Stimulated activated CD4-positive, alpha-beta T cell treated with anti-CD3 and anti-CD28 coated beads, Interleukin-12 subunit alpha, Interleukin-12 subunit beta, amount 100 ng/mL, for 48 hours (primary cell): ENCODE measurements around the gene RMI2.

ENCODE experiments used
- DNase-seq, 3 donors: peaks; one replicate each; pipeline ENCODE4 v3.0.0-alpha.2; 2020; ENCODE audit warnings: low read depth in 2 of 3, low spot score in 1 of 3

RMI2 gene

DNA sequence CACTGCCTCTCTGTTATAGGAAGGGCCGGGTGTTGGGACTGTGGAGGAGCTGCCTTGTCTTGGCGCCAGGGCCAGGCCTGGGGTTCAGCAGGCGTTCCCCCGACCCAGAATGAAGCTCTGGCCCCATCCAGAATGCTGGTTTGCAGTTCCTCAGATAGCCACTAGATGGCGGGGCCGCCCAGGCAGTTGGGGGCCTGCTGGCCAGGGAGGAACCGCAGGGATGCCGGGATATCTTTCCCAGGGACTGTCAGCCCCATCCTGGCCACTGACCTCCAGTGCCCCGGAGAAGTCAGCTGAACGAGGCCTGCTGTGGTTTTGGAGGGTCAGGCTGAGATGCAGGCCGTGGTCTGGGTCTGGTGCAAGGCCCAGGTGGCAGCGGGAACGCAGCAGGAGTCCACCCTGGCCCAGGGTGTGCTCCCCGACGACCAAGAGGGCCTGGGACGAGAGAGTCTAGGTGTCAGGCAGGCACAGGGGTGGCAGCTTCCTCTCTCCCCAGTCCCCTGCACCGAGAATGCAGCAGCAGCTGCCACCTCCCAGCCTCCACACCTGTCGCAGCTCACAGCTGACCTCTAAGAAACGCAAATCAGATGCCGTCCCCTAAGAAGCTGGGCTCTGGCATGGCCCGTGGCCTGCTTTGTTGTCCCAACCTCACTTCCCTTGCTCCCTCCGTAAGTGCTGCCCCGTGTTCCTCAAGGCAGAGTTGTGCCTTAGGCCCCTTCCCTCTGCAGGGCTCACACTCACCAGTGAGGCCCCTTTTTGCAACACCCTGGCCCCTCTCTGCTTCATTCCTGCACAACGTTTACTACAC lies 51.2 kb downstream of the RMI2 start:
- peak; percentile 45 to 76 (median 60) for DNase-seq

DNA sequence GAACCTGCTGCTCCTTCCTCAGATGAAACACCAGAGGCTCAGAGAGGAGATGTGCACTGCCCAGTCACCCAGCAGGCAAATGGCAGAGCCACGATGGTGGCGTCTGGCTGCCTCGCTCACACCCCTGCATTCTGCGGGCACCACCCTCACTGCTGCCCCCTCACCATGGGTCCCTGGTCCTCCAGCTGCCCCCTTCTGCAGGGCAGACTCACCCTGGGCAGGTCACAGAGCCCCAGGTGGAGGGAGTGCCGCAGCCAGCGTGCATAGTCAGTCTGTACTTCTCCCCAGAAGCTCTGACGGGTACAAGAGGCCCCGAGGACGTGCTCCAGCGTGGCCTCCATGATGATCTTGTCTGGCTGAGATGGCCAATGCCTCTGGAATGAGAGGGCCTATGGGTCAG lies 52.9 kb downstream of the RMI2 start:
- no peak for DNase-seq

DNA sequence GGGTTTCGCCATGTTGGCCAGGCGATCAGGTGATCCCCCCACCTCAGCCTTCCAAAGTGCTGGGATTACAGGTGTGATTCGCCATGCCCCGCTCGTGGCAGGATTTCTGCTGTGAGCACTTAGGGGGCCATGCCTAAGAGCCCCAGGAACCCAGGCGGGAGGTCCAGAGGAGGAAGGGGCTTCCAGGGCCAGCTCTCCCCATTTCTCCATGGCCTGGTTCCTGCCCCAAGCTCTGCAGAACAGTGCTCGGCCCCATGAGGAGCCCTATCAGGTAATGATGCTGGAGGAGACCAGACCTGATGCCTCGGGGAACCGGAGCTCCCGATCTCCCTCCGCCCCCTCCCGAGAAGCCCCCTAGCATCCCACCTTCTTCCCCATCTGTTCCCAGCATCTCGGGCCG lies 53.6 kb downstream of the RMI2 start:
- no peak for DNase-seq

DNA sequence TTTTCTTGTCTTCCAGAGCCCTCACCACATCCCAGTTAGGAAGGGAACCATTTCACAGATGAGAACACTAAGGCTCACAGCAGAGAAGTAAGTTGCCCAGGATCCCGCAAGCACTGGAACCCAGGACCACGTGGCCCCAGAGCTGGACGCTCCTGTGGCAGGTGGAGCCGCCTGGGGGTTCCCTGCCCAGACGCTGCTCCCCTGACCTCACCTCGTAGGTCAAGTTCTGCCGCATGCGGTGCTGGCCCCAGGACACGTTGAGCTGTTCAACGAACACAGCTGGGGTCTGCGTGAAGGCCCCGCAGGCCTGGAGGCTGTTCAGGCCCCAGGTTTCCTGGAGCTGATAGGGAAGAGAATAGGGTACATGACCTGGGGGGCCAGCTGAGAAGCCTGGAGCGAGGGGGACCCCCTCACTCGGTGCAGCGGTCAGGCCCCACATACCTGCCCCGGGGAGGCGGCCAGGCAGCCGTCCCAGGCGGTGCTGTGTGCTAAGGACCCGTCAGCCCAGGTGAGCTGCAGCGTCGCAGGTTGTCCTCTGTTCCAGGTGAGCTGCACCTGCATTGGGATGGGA lies 54.1 kb downstream of the RMI2 start:
- DNase-seq = no peak

DNA sequence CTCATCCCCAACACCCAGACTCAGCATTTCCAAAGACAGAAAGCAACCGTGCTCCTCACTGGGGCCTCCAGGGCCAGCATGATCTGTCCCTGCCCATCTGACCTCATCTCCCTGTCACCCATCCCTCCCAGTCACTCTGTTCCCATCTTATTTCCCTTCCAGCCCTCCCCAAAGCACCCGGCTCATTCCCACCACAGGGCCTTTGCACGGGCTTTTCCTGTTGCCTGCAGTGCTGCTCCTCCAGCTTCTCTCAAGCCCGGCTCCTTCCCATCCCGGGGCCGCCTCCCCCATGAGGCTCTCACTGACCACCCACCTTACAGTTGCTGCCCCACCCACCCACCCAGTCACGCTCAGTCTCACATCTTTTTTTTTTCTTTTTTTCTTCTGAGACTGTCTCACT lies 54.8 kb downstream of the RMI2 start:
- no peak for DNase-seq
